GM12878 (cell line): ENCODE data around the gene GNB2.

Source experiments
- CBX3 ChIP-seq: fragments of 200-600 bp; sonication (generic); IDR thresholded peaks from 2 replicates; pipeline ENCODE4 v1.6.1; 2016; ENCODE audit warnings: low read depth, borderline replicate concordance
- CBX5 ChIP-seq: sonication (generic); IDR thresholded peaks from 2 replicates; pipeline ENCODE4 v1.6.1; 2016; ENCODE audit warnings: low read depth, moderate library complexity, mild to moderate bottlenecking, inconsistent platforms
- EZH2 ChIP-seq: IDR thresholded peaks from 2 replicates; pipeline ENCODE4 v1.6.1; 2012; ENCODE audit warnings: low read depth, mild to moderate bottlenecking, control low read depth, inconsistent platforms, low read length, borderline replicate concordance; ENCODE audit not compliant: control insufficient read depth
- MXI1 ChIP-seq: fragments of 150-350 bp; IDR thresholded peaks from 2 replicates; pipeline ENCODE4 v1.6.1; 2011; ENCODE audit warnings: low read depth, mild to moderate bottlenecking, inconsistent platforms, low read length, improper control_type of control experiment
- NFXL1 ChIP-seq: fragments of 450-650 bp; IDR thresholded peaks from 2 replicates; pipeline ENCODE4 v1.6.1; 2017; ENCODE audit warnings: antibody characterized with exemption, mild to moderate bottlenecking, borderline replicate concordance
- REST ChIP-seq: IDR thresholded peaks from 2 replicates; pipeline ENCODE4 v1.6.1; 2012; ENCODE audit warnings: mild to moderate bottlenecking, low read depth, low read length
- SIX5 ChIP-seq: IDR thresholded peaks from 2 replicates; pipeline ENCODE4 v1.6.1; 2011; ENCODE audit warnings: mild to moderate bottlenecking, low read depth, low read length, moderate library complexity; ENCODE audit not compliant: severe bottlenecking
- SREBF2 ChIP-seq: IDR thresholded peaks from 2 replicates; pipeline ENCODE4 v1.6.1; 2012; ENCODE audit warnings: mild to moderate bottlenecking, low read length
- TF ChIP-seq, protein P1 (sequence below), 3 experiments: IDR thresholded peaks in 2 of 3; conservative IDR thresholded peaks in 1 of 3; 2 replicates each; pipeline ENCODE4 v1.5.1; 2011; ENCODE audit warnings: low read depth in 3 of 3, low read length in 3 of 3, mild to moderate bottlenecking in 3 of 3, control low read depth in 2 of 3, moderate library complexity in 2 of 3, inconsistent platforms in 1 of 3, mixed read lengths in 1 of 3; ENCODE audit not compliant: control insufficient read depth in 2 of 3, insufficient read depth in 1 of 3; ENCODE audit errors: extremely low read depth in 1 of 3

- TF ChIP-seq, protein P1, sequence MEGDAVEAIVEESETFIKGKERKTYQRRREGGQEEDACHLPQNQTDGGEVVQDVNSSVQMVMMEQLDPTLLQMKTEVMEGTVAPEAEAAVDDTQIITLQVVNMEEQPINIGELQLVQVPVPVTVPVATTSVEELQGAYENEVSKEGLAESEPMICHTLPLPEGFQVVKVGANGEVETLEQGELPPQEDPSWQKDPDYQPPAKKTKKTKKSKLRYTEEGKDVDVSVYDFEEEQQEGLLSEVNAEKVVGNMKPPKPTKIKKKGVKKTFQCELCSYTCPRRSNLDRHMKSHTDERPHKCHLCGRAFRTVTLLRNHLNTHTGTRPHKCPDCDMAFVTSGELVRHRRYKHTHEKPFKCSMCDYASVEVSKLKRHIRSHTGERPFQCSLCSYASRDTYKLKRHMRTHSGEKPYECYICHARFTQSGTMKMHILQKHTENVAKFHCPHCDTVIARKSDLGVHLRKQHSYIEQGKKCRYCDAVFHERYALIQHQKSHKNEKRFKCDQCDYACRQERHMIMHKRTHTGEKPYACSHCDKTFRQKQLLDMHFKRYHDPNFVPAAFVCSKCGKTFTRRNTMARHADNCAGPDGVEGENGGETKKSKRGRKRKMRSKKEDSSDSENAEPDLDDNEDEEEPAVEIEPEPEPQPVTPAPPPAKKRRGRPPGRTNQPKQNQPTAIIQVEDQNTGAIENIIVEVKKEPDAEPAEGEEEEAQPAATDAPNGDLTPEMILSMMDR (IDR thresholded peaks at IDR 0.05 in 2 of 3, conservative IDR thresholded peaks at IDR 0.05 in 1 of 3; ENCODE audit: control insufficient read depth in 2 of 3, extremely low read depth in 1 of 3, insufficient read depth in 1 of 3, low read depth in 3 of 3, low read length in 3 of 3) = no peak
- TF ChIP-seq EZH2 = no peak
- no peak for TF ChIP-seq CBX3
- no peak for TF ChIP-seq SIX5
- no peak for TF ChIP-seq CBX5
- TF ChIP-seq NFXL1 = no peak
- TF ChIP-seq REST = no peak
- TF ChIP-seq SREBF2 = no peak
- no peak for TF ChIP-seq MXI1
These were observed 41.2 kb downstream of the GNB2 start for GRCh38 chr7:100714725-100715124.
